OCI-M1 (cell line): ENCODE data around the gene DNAH7.
A peak's percentile ranks its signal among the peaks of the same experiment; 100 is the strongest.

Experiments used
- DNase-seq: peaks from one replicate; lab custom pipeline; 2025; lab: John Stamatoyannopoulos, UW

Gene DNAH7

GRCh38 chr2:195808189-195808588 is 260.4 kb downstream of the DNAH7 start:
- no peak for DNase-seq

- no peak for DNase-seq
Observed at GRCh38 chr2:195805283-195805976, 263.2 kb downstream of the DNAH7 start.

GRCh38 chr2:195795879-195796278 is 272.8 kb downstream of the DNAH7 start:
- DNase-seq = no peak

- no peak for DNase-seq
Observed at GRCh38 chr2:195793881-195794280, 274.8 kb downstream of the DNAH7 start.

- no peak for DNase-seq
Observed at GRCh38 chr2:195782156-195782555, 286.5 kb downstream of the DNAH7 start.

GRCh38 chr2:195779491-195779890 is 289.1 kb downstream of the DNAH7 start:
- peak; percentile 48 for DNase-seq

- no peak for DNase-seq
Observed at GRCh38 chr2:195769975-195770374, 298.7 kb downstream of the DNAH7 start.

GRCh38 chr2:195768431-195768830 is 300.2 kb downstream of the DNAH7 start:
- DNase-seq = no peak

GRCh38 chr2:195766691-195767090 is 301.9 kb downstream of the DNAH7 start:
- DNase-seq = no peak

GRCh38 chr2:195763866-195764265 is 304.8 kb downstream of the DNAH7 start:
- DNase-seq = no peak

GRCh38 chr2:195759877-195760276 is 308.8 kb downstream of the DNAH7 start:
- DNase-seq = no peak

GRCh38 chr2:195758846-195759245 is 309.8 kb downstream of the DNAH7 start:
- no peak for DNase-seq

GRCh38 chr2:195756218-195756942 is 312.3 kb downstream of the DNAH7 start:
- no peak for DNase-seq

- no peak for DNase-seq
Observed at GRCh38 chr2:195741191-195741590, 327.4 kb downstream of the DNAH7 start.

GRCh38 chr2:195737511-195738325 is 330.9 kb downstream of the DNAH7 start:
- DNase-seq = no peak

GRCh38 chr2:195735347-195735746 is 333.3 kb downstream of the DNAH7 start:
- no peak for DNase-seq

- DNase-seq = no peak
Observed at GRCh38 chr2:195734931-195735330, 333.7 kb downstream of the DNAH7 start.

- DNase-seq = no peak
Observed at GRCh38 chr2:195734395-195734794, 334.2 kb downstream of the DNAH7 start.

- no peak for DNase-seq
Observed at GRCh38 chr2:195733831-195734230, 334.8 kb downstream of the DNAH7 start.

GRCh38 chr2:195732574-195732973 is 336.1 kb downstream of the DNAH7 start:
- DNase-seq = no peak

- DNase-seq = no peak
Observed at GRCh38 chr2:195730912-195731311, 337.7 kb downstream of the DNAH7 start.

GRCh38 chr2:195727106-195727505 is 341.5 kb downstream of the DNAH7 start:
- no peak for DNase-seq

GRCh38 chr2:195722075-195722474 is 346.6 kb downstream of the DNAH7 start:
- DNase-seq = peak; percentile 15
